Esophagus mucosa (tissue), 1 donor: ENCODE data around the gene PTPA. TPM values are rescaled to one million over a fixed set of nuclear protein-coding genes. Genes with fewer than 3 reads are reported as not detected.

Experiments used
- ATAC-seq: fragments of 200-7000 bp; cut with Tn5 transposase; one replicate; pipeline ENCODE4 v1.9.1; 2020
- total RNA-seq: library from RNA; stranded (reverse); gene quantifications from one replicate; pipeline ENCODE4 v1.2.4, GENCODE V29; 2023
- donor health status: DM: yes; HTN: yes; CAD: no.

The PTPA gene
- 121 TPM for total RNA-seq

- peak; percentile 90 for ATAC-seq
Observed at GRCh38 chr9:129110740-129111527, at the start of gene PTPA, which contains the start of gene CRAT. Gene PTPA, plus strand, starts transcription at chr9:129111415. Its CDS starts 186 bp downstream, at chr9:129111601. Gene CRAT, minus strand, starts transcription at chr9:129110793. Its CDS starts 284 bp downstream, at chr9:129110509.

DNA sequence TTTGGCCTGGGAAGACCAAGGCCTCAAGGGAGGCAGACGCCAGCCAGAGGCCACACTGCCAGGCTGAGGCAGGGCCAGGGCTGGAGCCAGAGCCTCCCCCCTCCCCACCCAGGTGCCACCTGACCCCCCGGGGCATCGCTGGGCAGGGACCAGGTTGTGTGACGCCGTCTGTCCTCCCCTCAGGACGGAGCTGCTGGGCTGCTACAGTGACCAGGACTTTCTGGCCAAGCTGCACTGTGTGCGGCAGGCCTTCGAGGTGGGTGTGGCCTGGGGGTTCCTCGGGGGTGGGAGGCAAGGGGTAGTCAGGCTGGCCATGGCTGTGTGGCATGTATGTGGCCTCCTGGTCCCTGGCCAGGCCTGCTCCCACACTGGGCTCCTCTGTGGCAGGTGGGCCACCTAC, 48.2 kb upstream of the PTPA start:
- ATAC-seq, result peak; percentile 17

DNA sequence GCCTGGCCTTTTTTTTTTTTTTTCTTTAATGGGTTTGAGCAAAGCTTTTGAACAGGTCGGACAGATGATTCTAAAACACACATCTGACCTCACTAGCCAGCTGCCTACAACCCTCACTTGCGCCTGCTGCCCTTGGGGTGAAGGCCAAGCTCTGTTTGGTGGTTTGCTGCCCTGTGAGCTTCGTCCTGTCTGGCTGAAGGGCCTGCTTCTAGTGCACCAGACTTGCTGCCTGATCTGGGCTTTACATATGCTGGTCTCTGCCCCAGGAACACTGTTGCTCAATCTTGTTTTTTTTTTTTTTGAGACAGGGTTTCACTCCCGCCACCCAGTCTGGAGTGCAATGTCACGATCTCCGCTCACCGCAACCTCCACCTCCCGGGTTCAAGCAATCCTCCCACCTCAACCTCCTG, 46.7 kb upstream of the PTPA start:
- no peak for ATAC-seq

DNA sequence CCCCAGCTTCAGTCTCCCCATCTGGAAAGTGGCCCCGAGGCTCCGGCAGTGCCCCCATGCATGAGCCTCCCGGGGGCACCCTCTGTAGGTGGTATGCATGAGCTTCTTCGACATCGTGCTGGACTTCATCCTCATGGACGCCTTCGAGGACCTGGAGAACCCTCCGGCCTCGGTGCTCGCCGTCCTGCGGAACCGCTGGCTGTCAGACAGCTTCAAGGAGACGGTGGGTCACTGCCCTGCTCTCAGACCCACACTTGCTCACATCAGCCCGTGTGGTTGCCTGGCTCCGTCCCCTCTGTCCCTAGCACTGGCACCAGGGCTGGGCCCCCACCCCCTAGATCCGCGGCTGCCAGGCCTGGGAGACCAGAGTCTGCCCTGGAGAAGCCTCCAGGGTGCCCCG, 43.1 kb upstream of the PTPA start:
- ATAC-seq, result no peak

DNA sequence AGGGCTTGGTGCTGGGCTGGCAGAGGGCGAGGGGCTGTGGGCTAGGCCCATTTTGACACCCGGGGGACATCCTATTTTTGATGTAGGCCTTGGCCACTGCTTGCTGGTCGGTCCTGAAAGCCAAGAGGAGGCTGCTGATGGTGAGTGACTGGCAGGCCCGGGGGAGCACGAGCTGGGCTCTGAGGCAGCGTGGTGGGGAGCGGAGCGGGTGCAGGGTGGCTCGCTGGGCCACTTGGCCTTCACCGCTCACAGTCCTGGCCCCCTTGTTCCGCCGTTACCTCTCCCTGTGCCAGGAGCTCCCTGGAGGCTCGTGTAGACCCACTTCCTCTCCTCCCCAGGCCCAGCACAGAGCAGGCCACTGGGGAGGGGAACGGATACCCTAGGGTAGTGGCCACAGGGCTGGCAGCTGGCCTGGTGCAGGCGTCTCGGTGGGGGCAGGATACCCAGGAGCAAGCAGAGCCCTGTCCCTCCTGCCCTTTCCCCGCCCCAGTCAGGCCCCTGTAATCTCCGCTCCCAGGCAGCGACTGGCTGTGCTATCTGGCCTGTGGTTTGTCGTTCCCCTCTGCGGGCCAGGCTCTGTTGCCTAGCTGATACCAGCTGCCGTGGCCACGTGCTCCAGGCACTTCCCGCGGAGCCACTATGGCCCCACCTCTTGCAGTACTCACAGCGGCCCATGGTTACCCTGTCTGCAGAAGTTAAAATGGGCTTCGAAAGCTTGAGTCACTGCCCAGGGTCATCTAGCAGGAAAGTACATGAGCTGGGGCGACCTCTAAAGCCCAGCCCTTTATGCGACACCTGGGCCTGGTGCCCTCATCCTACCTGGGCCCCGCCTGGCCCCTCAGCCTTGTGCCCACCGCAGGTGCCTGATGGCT, 42.0 kb upstream of the PTPA start:
- peak; percentile 65 for ATAC-seq

GRCh38 chr9:129069862-129070641, 41.2 kb upstream of the PTPA start:
- peak; percentile 9 for ATAC-seq

- ATAC-seq, result no peak
Observed at GRCh38 chr9:129070696-129071525, 40.3 kb upstream of the PTPA start.

DNA sequence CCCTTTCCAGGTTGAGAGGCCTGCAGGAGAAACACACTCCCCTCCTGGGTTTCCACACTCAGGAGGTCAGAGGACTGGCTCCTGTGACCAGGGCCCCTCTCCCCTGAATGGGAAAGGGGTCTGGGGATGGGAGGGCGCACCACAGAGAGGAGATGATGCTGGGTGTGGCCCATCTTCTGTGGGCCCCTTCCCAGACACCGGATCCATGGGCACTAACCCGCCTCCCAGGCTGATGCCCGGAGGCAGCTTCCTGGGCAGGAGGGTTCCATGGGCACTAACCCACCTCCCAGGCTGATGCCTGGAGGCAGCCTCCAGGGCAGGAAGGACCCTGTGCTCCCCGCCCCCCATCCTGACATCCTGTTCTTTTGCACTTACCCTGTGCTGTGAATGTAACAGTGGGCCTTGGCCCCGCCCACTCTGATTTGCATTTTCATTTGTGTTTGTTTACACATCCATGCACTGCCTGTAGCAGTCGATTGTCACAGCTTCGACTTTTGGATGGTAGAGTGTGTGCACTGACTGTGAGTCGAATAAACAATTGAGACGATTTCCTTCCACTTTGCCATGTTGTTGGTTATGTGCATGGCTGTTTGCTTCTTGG, 39.6 kb upstream of the PTPA start:
- ATAC-seq, result no peak

DNA sequence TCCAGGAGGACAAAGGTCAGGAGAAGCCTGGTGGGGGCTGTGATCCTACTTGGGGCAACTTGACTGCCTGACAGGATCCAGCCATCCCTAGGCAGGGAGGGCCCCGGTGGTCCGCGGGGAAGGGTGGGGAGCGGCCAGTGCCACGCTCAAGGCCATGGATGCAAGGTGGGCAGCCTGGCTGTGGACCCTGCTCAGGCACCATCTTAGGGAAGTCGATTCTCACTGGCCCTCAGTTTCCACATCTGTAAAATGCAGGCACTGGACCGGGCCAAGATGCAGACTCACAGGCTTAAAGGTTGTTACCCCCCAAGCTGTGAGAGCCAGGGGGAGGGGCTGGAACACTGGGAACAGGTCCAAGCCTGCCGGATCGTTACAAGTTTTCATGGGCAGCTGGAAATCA, 39.0 kb upstream of the PTPA start:
- ATAC-seq, result no peak

DNA sequence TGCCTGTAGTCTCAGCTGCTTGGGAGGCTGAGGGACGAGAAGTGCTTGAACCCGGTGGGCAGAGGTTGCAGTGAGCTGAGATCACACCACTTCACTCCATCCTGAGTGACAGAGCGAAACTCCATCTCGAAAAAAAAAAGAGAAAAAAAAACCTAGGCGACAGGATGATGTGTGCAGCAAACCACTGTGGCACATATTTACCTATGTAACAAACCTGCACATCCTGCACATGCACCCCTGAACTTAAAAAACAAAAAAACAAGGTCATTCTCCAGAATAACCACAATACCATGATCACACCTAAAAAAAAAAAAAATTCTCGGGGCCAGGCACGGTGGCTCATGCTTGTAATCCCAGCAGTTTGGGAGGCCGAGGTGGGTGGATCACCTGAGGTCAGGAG, 37.8 kb upstream of the PTPA start:
- ATAC-seq, result no peak

GRCh38 chr9:129074106-129074505, 37.1 kb upstream of the PTPA start:
- no peak for ATAC-seq

DNA sequence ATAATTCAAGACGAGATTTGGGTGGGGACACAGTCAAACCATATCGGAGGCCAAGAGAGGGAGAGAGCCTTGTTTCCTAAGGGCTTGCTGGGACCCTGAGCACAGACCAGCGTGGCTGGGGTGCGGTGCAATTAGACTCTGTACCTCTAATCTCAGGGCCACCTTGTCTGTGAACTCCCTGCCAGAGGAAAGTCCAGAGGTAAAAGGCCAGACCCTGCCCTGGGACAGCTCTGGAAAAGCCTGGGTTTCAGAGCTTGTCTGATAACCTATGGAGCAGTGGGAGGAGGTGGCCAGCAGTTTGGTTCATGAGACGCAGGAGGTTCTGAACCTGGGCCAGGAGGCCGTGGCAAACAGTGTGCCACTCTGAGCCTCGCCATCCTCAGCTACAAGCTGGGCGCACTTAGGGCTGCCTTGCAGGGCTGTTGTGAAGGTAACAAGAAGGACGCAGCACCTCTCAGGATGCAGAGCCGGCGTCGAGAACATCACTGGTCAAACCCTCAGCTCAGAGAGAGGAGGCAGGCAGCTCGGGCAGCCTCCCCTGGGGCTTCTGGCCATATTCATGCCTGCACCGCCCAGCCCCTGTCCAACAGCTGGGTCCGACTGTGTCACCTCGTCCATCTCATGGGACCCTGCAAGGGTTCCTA, 35.1 kb upstream of the PTPA start:
- ATAC-seq, result no peak

- no peak for ATAC-seq
Observed at GRCh38 chr9:129076640-129077037, 34.6 kb upstream of the PTPA start.

DNA sequence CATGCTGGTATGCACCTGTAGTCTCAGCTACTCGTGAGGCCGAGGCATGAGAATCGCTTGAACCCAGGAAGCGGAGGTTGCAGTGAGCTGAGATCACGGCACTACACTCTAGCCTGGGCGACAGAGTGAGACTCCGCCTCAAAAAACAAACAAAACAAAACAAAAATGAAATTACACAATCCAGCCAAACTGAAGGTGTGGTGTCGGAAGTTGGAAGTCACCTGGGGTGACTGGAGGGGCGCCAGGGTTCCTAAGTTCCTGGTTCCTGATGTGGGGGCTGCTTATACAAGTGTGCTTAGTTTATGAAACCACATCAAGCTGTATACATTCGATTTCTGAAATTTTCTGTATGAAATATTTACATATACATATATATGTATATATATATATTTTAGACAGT, 34.0 kb upstream of the PTPA start:
- no peak for ATAC-seq

GRCh38 chr9:129078691-129079503, 32.3 kb upstream of the PTPA start:
- ATAC-seq, result no peak

DNA sequence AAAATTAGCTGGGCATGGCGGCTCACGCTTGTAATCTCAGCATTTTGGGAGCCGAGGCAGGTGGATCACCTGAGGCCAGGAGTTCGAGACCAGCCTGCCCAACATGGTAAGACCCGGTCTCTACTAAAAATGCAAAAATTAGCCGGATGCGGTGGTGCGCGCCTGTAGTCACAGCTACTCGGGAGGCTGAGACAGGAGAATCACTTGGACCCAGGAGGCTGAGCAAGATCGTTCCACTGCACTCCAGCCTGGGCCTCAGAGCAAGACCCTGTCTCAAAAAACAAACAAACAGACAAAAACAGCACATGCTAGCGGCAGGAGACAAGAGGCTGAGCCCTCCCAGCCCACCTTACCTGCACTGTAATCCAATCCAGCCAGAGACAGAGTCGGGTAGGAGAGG, 31.4 kb upstream of the PTPA start:
- no peak for ATAC-seq

GRCh38 chr9:129080298-129080600, 31.0 kb upstream of the PTPA start:
- ATAC-seq, result no peak

- peak; percentile 97 for ATAC-seq
Observed at GRCh38 chr9:129080601-129081387, 30.4 kb upstream of the PTPA start, which contains the start of gene DOLPP1. Gene DOLPP1, plus strand, starts transcription at chr9:129081111. Its CDS starts 21 bp downstream, at chr9:129081132.

GRCh38 chr9:129081388-129081904, 29.8 kb upstream of the PTPA start:
- peak; percentile 2 for ATAC-seq
